IPS-20b (cell line): Measurements from ENCODE around the gene ST8SIA5.

ENCODE experiments used
- H3K27ac ChIP-seq: one replicate; pipeline ENCODE4 v1.5.1; 2013; ENCODE audit warnings: low read length
- H3K27me3 ChIP-seq: 2 replicates; pipeline ENCODE4 v1.6.1; 2013; ENCODE audit warnings: mild to moderate bottlenecking, low read length, inconsistent platforms; ENCODE audit not compliant: insufficient read depth
- H3K36me3 ChIP-seq: 2 replicates; pipeline ENCODE4 v1.6.1; 2013; ENCODE audit warnings: low read depth, mild to moderate bottlenecking, inconsistent platforms, low read length, moderate library complexity; ENCODE audit not compliant: insufficient read depth
- H3K4me1 ChIP-seq: 2 replicates; pipeline ENCODE4 v1.6.1; 2013; ENCODE audit warnings: mild to moderate bottlenecking, control low read depth, inconsistent platforms, low read length, moderate library complexity; ENCODE audit not compliant: insufficient read depth
- H3K4me3 ChIP-seq: 2 replicates; pipeline ENCODE4 v1.5.1; 2013; ENCODE audit warnings: mild to moderate bottlenecking, low read length, inconsistent platforms
- H3K9ac ChIP-seq: 2 replicates; pipeline ENCODE4 v1.6.1; 2013; ENCODE audit warnings: low read depth, mild to moderate bottlenecking, inconsistent platforms, low read length, moderate library complexity
- H3K9me3 ChIP-seq: 2 replicates; pipeline ENCODE4 v1.6.1; 2013; ENCODE audit warnings: mild to moderate bottlenecking, low read depth, low read length, inconsistent platforms; ENCODE audit not compliant: insufficient read depth

The ST8SIA5 gene

GRCh38 chr18:46680784-46681695, 75.8 kb downstream of the ST8SIA5 start:
- no peak overlapping the region for H3K9ac ChIP-seq
- H3K27me3 ChIP-seq = no peaks in the 10 kb centered on the region
- no peak overlapping the region for H3K27ac ChIP-seq
- H3K4me1 ChIP-seq = no peaks in the 10 kb centered on the region; the same call in 1 of the 2 replicates
- H3K9me3 ChIP-seq = no peaks in the 10 kb centered on the region
- no peaks in the 10 kb centered on the region for H3K36me3 ChIP-seq
- H3K4me3 ChIP-seq = no peak overlapping the region

DNA sequence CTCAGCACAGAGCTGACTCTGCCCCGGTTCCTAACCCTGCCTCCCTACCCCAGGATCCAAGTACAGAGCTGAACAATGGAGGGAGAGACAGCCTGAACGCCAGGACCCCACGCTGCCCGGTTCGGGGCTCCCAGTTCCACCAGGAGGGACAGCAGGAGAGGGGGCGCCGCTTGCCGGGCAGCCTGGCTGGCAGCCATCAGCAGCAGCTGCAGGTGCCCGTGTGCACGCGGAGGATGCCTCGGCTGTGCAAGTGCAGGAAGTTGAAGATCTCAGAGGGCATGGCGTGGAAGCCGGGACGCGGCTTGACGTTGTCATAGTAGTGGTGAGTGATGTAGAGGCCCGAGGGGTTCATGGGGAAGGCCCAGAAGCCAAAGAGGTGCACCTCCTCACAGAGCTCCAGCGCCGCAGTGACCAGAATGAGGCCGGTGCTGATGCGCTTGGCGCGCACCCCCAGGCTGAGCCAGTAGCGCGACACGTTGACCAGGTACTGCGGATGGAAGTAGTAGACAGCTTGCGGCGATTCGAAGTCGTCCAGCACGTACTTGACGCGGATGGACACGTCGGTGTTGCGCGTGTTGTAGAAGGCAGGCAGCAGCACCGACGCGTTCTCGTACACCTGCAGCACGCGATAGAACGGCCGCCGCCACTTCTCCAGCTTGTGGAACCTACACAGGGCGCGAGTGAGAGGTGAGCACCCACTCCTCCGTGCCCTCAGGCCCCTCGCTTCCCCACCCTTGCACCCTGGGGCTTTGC, 76.8 kb downstream of the ST8SIA5 start:
- Histone ChIP-seq H3K4me3 (no peak overlapping the region), H3K36me3 (no peaks in the 10 kb centered on the region), H3K9ac (no peak overlapping the region)

DNA sequence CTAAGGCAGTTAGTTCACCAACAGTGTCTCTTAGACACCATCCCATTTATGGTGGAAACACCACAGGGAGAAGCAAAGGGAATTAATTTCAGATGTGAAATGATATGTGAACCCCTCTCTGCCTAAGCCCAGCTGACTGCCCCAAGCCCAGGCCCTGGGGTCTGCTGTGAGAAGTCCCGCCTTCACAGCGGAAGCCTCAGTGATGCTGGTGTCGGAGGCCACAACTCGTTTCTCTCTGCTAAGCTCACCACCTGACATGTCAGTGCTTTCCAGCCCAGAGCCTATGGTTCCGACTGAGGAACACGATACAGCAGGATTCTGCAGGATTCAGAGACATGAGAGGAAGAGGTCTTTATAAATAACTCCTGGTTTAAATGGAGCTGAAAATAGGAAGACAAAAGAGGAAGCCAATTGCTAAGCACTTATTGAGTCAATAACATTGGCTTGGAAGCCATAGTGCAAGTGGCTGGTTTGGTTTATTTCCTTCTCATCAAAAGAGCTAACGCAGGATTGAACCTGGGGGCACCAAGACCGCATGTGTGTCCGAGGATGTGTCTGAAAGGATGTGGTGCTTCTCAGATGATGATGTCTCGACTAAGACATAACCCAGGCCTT, 78.0 kb downstream of the ST8SIA5 start:
- Histone ChIP-seq H3K36me3 (no peaks in the 10 kb centered on the region), H3K9ac (no peak overlapping the region), H3K9me3 (no peaks in the 10 kb centered on the region), H3K27me3 (no peaks in the 10 kb centered on the region), H3K4me3 (no peak overlapping the region), H3K27ac (no peak overlapping the region), H3K4me1 (no peaks in the 10 kb centered on the region; the same call in 1 of the 2 replicates)

More for the DNA sequence above, 76.8 kb downstream of the ST8SIA5 start:
- Histone ChIP-seq H3K27ac (no peak overlapping the region), H3K27me3 (no peaks in the 10 kb centered on the region), H3K9me3 (no peaks in the 10 kb centered on the region), H3K4me1 (no peaks in the 10 kb centered on the region; the same call in 1 of the 2 replicates)

DNA sequence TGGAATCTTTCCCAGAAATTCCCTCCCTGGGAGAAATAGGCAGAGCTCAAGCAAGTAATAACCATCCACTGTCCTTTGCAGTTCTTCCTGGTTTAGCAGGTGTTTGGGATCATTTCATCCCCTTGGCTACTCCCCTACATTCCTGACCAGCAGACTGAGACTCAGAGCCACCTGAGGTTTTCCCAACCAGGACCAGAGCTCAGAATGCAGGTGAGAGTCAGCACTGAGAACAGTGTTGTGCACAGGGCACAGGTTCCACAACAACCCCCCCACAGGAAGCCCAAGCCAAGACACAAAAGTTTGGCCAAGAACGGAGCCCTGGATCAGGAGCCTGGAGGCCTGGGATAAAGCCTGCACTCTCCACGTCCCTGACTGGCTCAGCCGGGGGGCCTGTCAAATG, 78.8 kb downstream of the ST8SIA5 start:
- no peak overlapping the region for H3K27ac ChIP-seq
- H3K9me3 ChIP-seq = no peaks in the 10 kb centered on the region
- no peaks in the 10 kb centered on the region for H3K27me3 ChIP-seq
- H3K4me3 ChIP-seq = no peak overlapping the region
- no peak overlapping the region for H3K9ac ChIP-seq
- no peaks in the 10 kb centered on the region; the same call in none of the 2 replicates for H3K4me1 ChIP-seq
- no peaks in the 10 kb centered on the region for H3K36me3 ChIP-seq

GRCh38 chr18:46677611-46678010, 79.2 kb downstream of the ST8SIA5 start:
- H3K4me1 ChIP-seq = peaks cover 2% of the 10 kb centered on the region
- no peaks in the 10 kb centered on the region for H3K9me3 ChIP-seq
- H3K27me3 ChIP-seq = no peaks in the 10 kb centered on the region
- no peak overlapping the region for H3K27ac ChIP-seq
- no peak overlapping the region for H3K9ac ChIP-seq
- no peaks in the 10 kb centered on the region for H3K36me3 ChIP-seq
- no peak overlapping the region for H3K4me3 ChIP-seq

DNA sequence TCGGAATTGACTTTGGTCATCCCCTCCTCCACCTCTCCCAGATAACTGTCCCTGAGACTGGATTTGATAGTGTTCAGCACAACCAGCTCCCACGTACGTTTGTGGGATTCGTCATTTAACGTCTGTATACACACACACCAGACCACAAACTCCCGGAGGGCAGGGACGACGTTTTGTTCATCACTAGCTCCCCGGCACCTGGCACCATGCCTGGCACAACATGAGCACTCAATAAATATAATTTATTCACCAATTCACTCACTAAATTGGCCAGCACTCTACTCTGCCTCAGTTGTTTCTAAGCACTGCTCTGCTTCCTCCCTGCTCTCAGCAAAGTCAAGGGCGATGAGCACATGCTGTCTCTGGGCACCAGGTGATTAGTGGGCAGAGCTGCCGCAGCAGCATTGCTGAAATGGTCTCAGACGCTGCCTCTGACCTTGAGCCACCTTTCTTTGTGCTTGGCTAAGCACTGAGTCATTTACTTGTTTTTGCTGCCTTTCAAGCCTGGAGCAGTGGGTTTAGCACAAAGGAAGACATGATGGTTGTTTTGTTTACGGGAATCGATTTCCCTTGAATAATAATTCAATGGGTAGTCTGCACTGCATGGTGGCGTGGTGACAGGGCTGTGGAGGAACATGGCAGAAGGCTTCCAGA, 80.5 kb downstream of the ST8SIA5 start:
- Histone ChIP-seq H3K4me1 (peaks cover 3% of the 10 kb centered on the region), H3K4me3 (no peak overlapping the region), H3K27me3 (no peaks in the 10 kb centered on the region), H3K9ac (no peak overlapping the region), H3K36me3 (no peaks in the 10 kb centered on the region), H3K27ac (no peak overlapping the region), H3K9me3 (no peaks in the 10 kb centered on the region)

DNA sequence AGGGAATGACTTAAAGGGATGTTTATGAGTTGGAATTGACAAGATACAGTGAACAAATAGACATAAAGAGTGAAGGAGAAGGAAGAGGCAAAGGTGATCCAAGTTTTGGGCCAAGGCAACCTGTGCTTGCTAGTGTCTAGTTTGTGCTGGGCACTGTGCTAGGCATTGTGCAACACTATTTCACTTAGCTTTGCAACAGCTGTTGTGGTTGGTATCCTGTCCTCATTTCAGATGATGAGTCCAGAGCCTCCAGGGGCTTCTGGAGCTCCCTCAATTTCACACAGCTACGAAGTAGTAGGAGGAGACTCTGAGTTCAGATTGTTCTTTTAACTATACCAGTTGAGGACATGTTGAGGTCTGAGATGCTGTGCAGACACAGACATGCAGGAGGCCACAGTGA, 81.7 kb downstream of the ST8SIA5 start:
- Histone ChIP-seq H3K4me1 (peaks cover 3% of the 10 kb centered on the region), H3K27me3 (no peaks in the 10 kb centered on the region), H3K9ac (no peak overlapping the region), H3K27ac (no peak overlapping the region), H3K4me3 (no peak overlapping the region), H3K36me3 (no peaks in the 10 kb centered on the region), H3K9me3 (no peaks in the 10 kb centered on the region)

- Histone ChIP-seq H3K9me3 (no peaks in the 10 kb centered on the region), H3K4me1 (peaks cover 3% of the 10 kb centered on the region), H3K36me3 (no peaks in the 10 kb centered on the region), H3K27me3 (no peaks in the 10 kb centered on the region), H3K27ac (no peak overlapping the region), H3K9ac (no peak overlapping the region), H3K4me3 (no peak overlapping the region)
Measured at GRCh38 chr18:46672062-46672970, 84.5 kb downstream of the ST8SIA5 start.

DNA sequence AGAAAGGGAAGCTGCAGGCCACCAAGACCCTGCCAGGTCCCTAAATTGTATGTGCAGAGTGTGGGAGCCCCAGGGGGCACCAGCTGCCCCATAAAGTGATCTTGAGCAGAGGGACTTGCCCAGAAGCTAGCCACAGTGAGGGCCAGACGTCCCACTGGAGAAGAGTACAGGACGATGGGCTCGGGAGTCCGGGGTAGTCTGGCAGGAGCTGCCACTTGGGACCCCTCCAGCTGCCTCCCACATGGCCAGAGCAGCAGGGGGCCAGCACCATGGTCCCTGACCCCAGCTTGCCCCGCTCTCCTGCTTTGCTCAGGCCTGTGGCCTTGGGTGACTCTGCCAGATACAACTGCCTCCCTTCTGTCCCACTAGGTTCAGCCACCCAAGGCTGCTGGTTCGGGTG, 88.2 kb downstream of the ST8SIA5 start:
- no peaks in the 10 kb centered on the region for H3K36me3 ChIP-seq
- H3K27me3 ChIP-seq = no peaks in the 10 kb centered on the region
- H3K4me3 ChIP-seq = no peak overlapping the region
- H3K27ac ChIP-seq = no peak overlapping the region
- no peak overlapping the region for H3K9ac ChIP-seq
- H3K4me1 ChIP-seq = peaks cover 3% of the 10 kb centered on the region; the same call in 1 of the 2 replicates
- no peaks in the 10 kb centered on the region for H3K9me3 ChIP-seq

- no peak overlapping the region for H3K4me3 ChIP-seq
- H3K27me3 ChIP-seq = no peaks in the 10 kb centered on the region
- no peak overlapping the region for H3K9ac ChIP-seq
Measured at GRCh38 chr18:46668135-46668534, 88.7 kb downstream of the ST8SIA5 start.

More at GRCh38 chr18:46668135-46668534, 88.7 kb downstream of the ST8SIA5 start:
- Histone ChIP-seq H3K4me1 (peaks cover 3% of the 10 kb centered on the region; the same call in 1 of the 2 replicates), H3K9me3 (no peaks in the 10 kb centered on the region), H3K36me3 (no peaks in the 10 kb centered on the region), H3K27ac (no peak overlapping the region)
